A673 (cell line): ENCODE data around the gene IQCN.

Source experiments
- CTCF ChIP-seq: fragments of 300-800, 200-600 bp; sonication (generic); conservative IDR thresholded peaks from 2 replicates; pipeline ENCODE4 v1.5.1; 2017; ENCODE audit warnings: low read depth, mild to moderate bottlenecking, antibody characterized with exemption, low read length, moderate library complexity, mixed read lengths
- EZH2 ChIP-seq: fragments of 200-600 bp; sonication (generic); IDR thresholded peaks from 2 replicates; pipeline ENCODE4 v1.6.1; 2017; ENCODE audit warnings: borderline replicate concordance, low read depth, mild to moderate bottlenecking, mixed read lengths, antibody characterized with exemption, low read length; ENCODE audit not compliant: poor library complexity, severe bottlenecking

DNA sequence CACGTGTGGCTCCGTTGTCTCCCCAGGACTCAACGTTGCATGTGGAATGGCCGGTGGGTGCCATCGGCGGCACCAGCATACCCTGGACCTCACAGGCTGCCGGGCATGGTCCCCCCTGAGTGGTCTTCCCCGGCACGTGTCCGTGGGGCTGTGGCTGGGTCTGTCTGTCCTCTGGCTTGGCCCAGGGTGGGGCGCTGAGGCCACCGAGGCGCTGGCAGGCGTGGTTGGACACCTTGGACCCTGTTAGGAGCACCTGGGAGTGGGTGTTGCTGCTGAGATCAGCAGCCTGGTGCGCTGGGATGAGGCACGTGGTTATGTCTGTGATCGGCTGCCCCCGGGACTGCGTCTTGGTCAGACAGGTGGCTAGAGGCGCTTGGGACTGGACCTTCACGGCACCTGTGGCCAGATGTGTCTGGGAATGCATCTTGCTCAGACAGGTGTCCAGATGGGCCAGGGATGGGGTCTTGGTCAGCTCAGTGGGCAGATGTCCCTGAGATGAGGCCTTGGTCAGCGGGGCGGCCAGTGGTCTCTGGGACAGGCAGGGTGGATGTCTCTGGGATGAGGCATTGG, 9.2 kb downstream of the IQCN start:
- TF ChIP-seq CTCF (no peak), EZH2 (no peak)
